ENCODE results near the gene TLR2.

The TLR2 gene

DNA sequence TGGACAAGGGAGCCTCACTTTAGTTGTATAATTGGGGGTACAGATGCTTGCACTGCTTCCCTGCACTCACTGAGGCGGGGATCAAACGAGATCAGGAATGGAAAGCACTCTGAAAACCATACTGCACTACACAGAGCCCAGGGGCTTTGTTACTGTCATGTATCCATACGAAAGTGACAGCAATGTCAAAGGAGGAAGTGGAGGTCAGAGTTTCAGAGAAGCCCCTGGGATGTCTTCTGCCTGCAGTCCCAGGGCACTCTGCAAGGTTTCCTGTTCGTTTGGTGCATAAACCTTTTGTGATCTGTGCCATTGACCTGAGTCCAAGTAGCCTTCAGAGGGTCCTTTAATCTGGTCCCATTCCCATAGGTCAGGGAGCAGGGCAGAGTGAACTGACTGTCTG, 44.6 kb downstream of the TLR2 start:
- DNase-seq: no peak

DNA sequence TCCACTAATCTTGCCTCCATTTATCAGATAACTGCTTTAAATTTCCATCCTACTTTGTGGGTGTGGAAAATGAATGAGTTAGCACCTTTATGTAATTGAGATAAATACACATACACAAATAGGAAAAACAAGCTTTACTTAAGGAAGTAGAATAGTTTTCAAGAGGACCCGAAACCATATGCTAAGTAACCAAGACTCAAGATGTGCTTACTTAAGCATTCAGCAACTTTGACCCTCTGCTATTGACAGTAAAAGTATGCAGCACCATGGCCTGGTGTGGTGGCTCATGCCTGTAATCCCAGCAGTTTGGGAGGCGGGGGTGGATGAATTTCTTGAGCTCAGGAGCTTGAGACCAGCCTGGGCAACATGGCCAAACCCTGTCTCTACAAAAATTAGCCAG, 45.8 kb downstream of the TLR2 start:
- DNase-seq: no peak

DNA sequence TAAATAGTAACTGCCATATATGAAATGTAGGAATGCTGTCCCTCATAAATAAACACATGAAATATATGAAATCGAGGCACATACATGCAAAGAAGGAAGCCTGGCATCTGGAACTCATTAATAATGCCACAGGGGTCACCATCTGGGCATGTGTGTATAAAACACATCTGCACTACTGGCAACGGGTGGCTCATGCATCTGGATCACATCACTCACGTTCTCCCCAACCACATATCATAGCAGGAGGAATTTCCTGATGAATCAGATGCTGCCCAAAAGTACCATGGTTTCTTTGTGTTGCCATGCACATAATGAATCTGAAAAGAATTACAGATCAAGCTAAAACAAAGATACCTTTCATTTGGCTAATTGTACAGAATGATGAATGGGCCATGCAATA, 47.2 kb downstream of the TLR2 start:
- no peak for DNase-seq

DNA sequence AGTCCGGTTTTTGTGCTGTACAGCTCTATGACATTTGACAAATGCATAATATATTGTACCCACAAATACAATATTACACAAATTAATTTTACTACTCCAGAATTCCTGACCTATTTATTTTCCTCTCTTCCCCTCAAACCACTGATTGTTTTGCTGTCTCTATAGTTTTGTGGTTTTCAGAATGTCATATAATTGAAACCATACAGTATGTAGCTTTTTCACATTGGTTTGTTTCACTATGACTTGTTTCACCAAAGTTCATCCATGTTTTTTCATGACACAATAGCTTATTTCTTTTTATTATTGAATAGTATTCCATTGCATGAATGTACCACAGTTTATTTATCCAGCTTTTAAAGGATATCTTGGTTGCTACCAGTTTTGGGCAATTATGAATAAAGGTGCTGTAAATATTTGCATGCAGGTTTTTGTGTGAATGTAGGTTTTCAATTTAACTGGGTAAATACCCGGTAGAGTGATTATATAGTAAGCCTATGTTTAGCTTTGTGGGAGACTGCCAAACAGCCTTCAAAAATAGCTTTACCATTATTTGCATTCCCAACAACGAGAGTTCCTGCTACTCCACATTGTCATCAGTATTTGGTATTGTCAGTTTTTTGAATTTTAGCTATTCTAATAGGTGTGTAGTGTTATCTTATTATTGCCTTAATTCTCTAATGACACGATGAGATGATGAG, 49.8 kb downstream of the TLR2 start:
- DNase-seq: no peak

DNA sequence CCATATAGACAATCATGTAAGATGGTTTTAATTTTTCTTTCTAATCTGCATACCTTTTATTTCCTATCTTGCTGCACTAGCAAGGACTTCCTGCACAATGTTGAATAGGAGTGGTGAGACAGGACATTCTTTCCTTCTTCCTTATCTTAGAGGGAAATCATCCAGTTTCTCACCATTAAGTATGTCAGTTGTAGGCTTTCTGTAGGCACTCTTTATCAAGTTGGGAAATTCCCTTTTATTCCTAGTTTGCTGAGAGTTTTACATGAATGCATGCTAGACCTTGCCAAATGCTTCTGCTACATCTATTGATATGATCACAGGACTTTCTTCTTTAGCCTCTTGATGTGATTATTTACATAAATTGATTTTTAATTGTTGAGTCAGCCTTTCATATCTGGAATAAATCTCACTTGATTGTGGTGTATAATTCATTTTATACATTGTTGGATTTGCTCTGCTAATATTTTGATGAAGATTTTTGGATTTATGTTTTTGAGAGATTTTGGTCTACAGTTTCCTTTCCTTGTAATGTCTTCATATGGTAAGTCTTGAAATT, 51.9 kb downstream of the TLR2 start:
- DNase-seq: no peak

DNA sequence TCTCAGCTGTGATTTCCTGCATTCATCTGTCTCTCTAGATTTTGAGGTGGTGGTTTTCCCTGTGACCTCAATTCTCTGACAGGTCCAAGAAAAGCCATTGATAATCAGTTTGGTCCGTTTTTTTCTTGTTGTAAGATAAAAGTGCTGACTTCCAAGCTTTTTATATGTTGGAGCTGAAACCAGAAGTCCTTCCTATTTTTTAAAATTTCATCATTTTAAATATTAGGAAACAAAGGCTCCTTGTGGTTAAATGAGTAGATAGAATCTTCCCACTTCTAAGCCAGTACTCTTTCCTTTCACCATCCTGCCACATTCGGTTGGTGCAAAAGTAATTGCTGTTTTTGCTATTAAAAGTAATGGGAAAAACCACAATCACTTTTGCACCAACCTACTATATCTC, 57.5 kb downstream of the TLR2 start:
- DNase-seq: no peak

DNA sequence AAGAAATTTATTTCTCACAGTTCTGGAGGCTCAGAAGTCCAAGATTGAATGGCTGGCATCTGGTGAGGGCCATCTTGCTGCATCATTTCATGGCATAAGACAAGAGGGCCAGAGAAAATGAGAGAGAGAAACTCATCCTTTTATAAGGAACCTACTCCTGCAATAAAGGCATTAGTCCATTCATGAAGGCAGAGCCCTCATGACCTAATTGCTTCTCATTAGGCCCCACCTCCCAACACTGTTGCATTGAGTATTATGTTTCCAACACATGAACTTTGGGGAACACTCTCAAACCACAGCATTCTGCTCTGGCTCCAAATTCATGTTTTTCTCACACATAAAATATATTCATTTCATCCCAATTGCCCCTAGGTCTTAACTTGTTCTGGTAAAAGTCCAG, 61.6 kb downstream of the TLR2 start:
- DNase-seq: no peak

DNA sequence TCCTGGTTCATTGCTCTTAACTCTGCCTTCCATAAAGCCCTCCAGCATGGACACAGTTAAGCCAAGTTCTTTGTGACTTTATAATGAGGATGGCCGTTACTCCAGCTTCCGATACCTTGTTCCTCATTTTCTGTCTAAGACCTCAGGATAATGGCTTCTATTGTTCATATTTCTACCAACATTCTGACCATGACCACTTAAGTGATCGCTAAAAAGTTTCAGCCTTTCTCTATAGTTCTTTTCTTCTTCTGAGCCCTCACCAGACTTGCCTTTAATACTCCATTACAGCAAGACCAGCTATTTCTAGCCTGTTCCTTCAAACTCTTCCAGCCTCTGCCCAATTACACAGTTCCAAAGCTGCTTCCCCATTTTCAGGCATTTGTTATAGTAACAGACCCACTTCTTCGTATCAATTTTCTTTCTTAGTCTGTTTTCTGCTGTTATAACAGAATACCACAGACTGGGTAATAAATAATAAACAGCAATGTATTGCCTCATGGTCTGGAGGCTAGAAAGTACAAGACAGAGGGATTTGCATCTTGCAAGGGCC, 63.4 kb downstream of the TLR2 start:
- no peak for DNase-seq

DNA sequence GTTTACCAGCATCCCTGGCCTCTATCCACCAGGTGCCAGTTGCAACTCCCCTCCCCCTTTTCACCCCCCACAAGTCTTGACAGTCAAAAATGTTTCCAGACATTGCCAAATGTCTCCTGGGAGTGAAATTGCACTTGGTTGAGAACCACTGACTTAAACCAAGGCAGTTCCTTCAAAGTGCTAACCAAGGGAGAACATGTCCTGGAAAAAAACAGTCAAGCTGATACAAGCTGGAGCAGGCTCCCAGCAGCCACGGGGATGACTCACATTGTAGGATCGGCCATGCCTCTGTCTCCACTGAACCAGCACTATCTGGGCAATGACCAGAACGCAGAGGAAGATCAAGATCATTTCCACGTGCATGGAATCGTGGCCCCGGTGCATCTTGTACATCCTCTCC, 64.3 kb downstream of the TLR2 start:
- DNase-seq: no peak

DNA sequence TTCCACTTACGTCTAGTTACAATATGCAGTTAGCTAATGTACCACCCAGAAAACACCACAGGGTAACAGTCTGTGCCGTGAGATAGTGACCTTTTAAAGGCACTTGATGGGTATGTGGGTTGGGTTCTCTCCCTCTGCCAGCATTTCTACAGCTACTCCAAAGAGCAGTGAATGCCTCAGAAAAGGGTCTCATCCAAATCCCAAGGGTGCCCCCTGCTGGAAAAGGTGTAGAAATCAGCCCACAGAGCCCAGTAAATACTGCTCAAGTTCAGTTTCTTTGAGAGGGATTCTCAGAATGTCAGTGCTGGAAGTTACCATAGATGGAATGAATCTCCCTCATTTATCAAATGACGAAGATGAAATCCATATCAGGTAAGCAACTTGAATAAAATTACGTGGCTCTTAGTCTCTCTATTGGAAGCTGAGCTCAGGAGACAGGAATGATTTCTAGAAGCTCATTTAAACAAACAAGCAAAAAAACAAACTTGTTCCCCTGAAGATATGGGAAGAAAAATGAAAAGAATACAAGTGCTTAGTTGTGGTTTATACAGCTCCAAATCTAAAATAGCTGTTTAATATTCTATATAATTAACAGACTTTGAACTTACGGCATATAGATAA, 66.2 kb downstream of the TLR2 start:
- peak in 49 of 56 donors; percentile 3 to 76 (median 38) for DNase-seq

DNA sequence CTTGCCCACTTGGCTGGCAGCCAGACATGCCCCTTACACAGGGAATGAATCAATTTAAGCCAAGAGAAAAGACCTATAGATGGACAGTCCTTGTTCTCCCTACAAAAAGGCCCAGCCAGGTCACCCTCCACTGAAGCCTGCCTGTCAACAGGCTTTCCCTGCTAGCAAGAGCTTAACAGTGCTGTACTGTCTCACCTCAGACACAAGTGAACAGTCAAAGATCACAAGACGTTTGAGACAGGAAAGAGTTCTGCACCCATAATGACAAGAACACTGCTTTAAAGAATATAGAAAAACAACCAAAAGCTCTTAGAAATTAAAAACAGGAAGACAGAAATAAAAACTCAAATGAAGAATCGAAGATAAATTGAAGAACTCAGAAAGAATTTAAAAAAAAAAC, 71.1 kb downstream of the TLR2 start:
- no peak for DNase-seq
